WTC11 (cell line): Measurements from ENCODE around the gene PHLDB2. TPM values are rescaled to one million over a fixed set of nuclear protein-coding genes. Genes with fewer than 3 reads are reported as not detected.

Experiments
- ATAC-seq: fragments of 200-7000 bp; cut with Tn5 transposase; 2 replicates; pipeline ENCODE4 v1.10.0; 2021; ENCODE audit warnings: mild to moderate bottlenecking, moderate library complexity
- CTCF ChIA-PET: fragments of 300-600 bp; sonication (Branson Sonifier 250); formaldehyde crosslinking; loops from one replicate; lab custom pipeline; 2021; ENCODE audit warnings: antibody characterized with exemption; lab: Charles Lee
- POLR2A ChIA-PET: fragments of 350-600 bp; sonication (Branson Sonifier 250); formaldehyde crosslinking; loops from one replicate; lab custom pipeline; 2021; ENCODE audit warnings: antibody characterized with exemption; lab: Charles Lee
- DNase-seq: peaks from one replicate; pipeline ENCODE4 v3.0.0; 2021; ENCODE audit warnings: low spot score
- H3K27ac Mint-ChIP-seq: 2 replicates; pipeline ENCODE4 v1.8.0; 2021; ENCODE audit warnings: mixed read lengths
- H3K27me3 Mint-ChIP-seq: 2 replicates; pipeline ENCODE4 v1.8.0; 2021; ENCODE audit warnings: low read depth, mild to moderate bottlenecking, moderate library complexity, mixed read lengths
- H3K36me3 Mint-ChIP-seq: 2 replicates; pipeline ENCODE4 v1.8.0; 2021; ENCODE audit warnings: mixed read lengths
- H3K4me1 Mint-ChIP-seq: 2 replicates; pipeline ENCODE4 v1.8.0; 2022; ENCODE audit warnings: mixed read lengths
- H3K4me3 Mint-ChIP-seq: 2 replicates; pipeline ENCODE4 v1.8.0; 2021; ENCODE audit warnings: mild to moderate bottlenecking, moderate library complexity, mixed read lengths
- H3K9me3 Mint-ChIP-seq: 2 replicates; pipeline ENCODE4 v1.8.0; 2021; ENCODE audit warnings: mixed read lengths
- ATF6 ChIP-seq: sonication (generic); formaldehyde crosslinking; IDR thresholded peaks from 2 replicates; pipeline ENCODE4 v1.8.1; 2023; ENCODE audit warnings: mild to moderate bottlenecking, missing genetic modification reagents
- CREB1 ChIP-seq: sonication (generic); formaldehyde crosslinking; IDR thresholded peaks from 2 replicates; pipeline ENCODE4 v1.8.0; 2023; ENCODE audit warnings: mild to moderate bottlenecking, missing genetic modification reagents
- E2F1 ChIP-seq: sonication (generic); formaldehyde crosslinking; IDR thresholded peaks from 2 replicates; pipeline ENCODE4 v1.8.0; 2022; ENCODE audit warnings: mild to moderate bottlenecking, missing genetic modification reagents
- ELF4 ChIP-seq: sonication (generic); formaldehyde crosslinking; IDR thresholded peaks from 2 replicates; pipeline ENCODE4 v1.8.1; 2022; ENCODE audit warnings: low read depth, mild to moderate bottlenecking, moderate library complexity, missing genetic modification reagents
- ETV6 ChIP-seq: sonication (generic); formaldehyde crosslinking; IDR thresholded peaks from 2 replicates; pipeline ENCODE4 v1.8.1; 2022; ENCODE audit warnings: mild to moderate bottlenecking, missing genetic modification reagents
- FOXP4 ChIP-seq: sonication (generic); formaldehyde crosslinking; IDR thresholded peaks from 2 replicates; pipeline ENCODE4 v1.8.0; 2022; ENCODE audit warnings: mild to moderate bottlenecking, missing genetic modification reagents
- GTF2I ChIP-seq: fragments of 250-450 bp; sonication (Bioruptor Pico); conservative IDR thresholded peaks from 2 replicates; pipeline ENCODE4 v1.4.0; 2021; ENCODE audit warnings: mild to moderate bottlenecking
- HMGA2 ChIP-seq: fragments of 250-450 bp; sonication (Bioruptor Pico); IDR thresholded peaks from 2 replicates; pipeline ENCODE4 v1.4.0; 2021; ENCODE audit warnings: mild to moderate bottlenecking, moderate library complexity
- IRF1 ChIP-seq: sonication (generic); formaldehyde crosslinking; IDR thresholded peaks from 2 replicates; pipeline ENCODE4 v1.8.0; 2023; ENCODE audit warnings: missing genetic modification reagents
- MAX ChIP-seq: sonication (generic); formaldehyde crosslinking; IDR thresholded peaks from 2 replicates; pipeline ENCODE4 v1.8.0; 2022; ENCODE audit warnings: mild to moderate bottlenecking, missing genetic modification reagents
- MXD4 ChIP-seq: fragments of 250-450 bp; sonication (Bioruptor Pico); IDR thresholded peaks from 2 replicates; pipeline ENCODE4 v1.8.0; 2021; ENCODE audit warnings: mild to moderate bottlenecking, moderate library complexity, borderline replicate concordance
- NFE2L1 ChIP-seq: sonication (generic); formaldehyde crosslinking; IDR thresholded peaks from 2 replicates; pipeline ENCODE4 v1.8.1; 2023; ENCODE audit warnings: missing genetic modification reagents
- NR1H2 ChIP-seq: sonication (generic); formaldehyde crosslinking; IDR thresholded peaks from 2 replicates; pipeline ENCODE4 v1.9.0; 2021; ENCODE audit warnings: mild to moderate bottlenecking, moderate library complexity, missing genetic modification reagents
- NR3C1 ChIP-seq: sonication (generic); formaldehyde crosslinking; conservative IDR thresholded peaks from 2 replicates; pipeline ENCODE4 v1.8.1; 2023; ENCODE audit warnings: low read depth, mild to moderate bottlenecking, missing genetic modification reagents
- SMAD4 ChIP-seq: sonication (generic); formaldehyde crosslinking; IDR thresholded peaks from 2 replicates; pipeline ENCODE4 v1.8.0; 2022; ENCODE audit warnings: mild to moderate bottlenecking, missing genetic modification reagents
- USF1 ChIP-seq: sonication (generic); formaldehyde crosslinking; IDR thresholded peaks from 2 replicates; pipeline ENCODE4 v1.8.0; 2022; ENCODE audit warnings: mild to moderate bottlenecking, missing genetic modification reagents
- USF2 ChIP-seq: sonication (generic); formaldehyde crosslinking; IDR thresholded peaks from 2 replicates; pipeline ENCODE4 v1.8.1; 2023; ENCODE audit warnings: mild to moderate bottlenecking, missing genetic modification reagents, moderate library complexity
- ZBTB43 ChIP-seq: sonication (generic); formaldehyde crosslinking; IDR thresholded peaks from 2 replicates; pipeline ENCODE4 v1.8.1; 2023; ENCODE audit warnings: mild to moderate bottlenecking, missing genetic modification reagents
- ZNF138 ChIP-seq: sonication (generic); formaldehyde crosslinking; conservative IDR thresholded peaks from 2 replicates; pipeline ENCODE4 v1.8.1; 2022; ENCODE audit warnings: mild to moderate bottlenecking, moderate library complexity, missing genetic modification reagents
- ZNF219 ChIP-seq: sonication (generic); formaldehyde crosslinking; IDR thresholded peaks from 2 replicates; pipeline ENCODE4 v1.8.0; 2023; ENCODE audit warnings: missing genetic modification reagents, mild to moderate bottlenecking, borderline replicate concordance
- ZNF232 ChIP-seq: sonication (generic); formaldehyde crosslinking; IDR thresholded peaks from 2 replicates; pipeline ENCODE4 v1.8.0; 2022; ENCODE audit warnings: mild to moderate bottlenecking, missing genetic modification reagents
- ZNF317 ChIP-seq: sonication (generic); formaldehyde crosslinking; IDR thresholded peaks from 2 replicates; pipeline ENCODE4 v1.8.1; 2023; ENCODE audit warnings: low read depth, mild to moderate bottlenecking, moderate library complexity, missing genetic modification reagents, borderline replicate concordance
- ZNF396 ChIP-seq: fragments of 250-450 bp; sonication (Bioruptor Pico); IDR thresholded peaks from 2 replicates; pipeline ENCODE4 v1.8.0; 2021; ENCODE audit warnings: mild to moderate bottlenecking, moderate library complexity, borderline replicate concordance
- ZNF423 ChIP-seq: fragments of 250-450 bp; sonication (Bioruptor Pico); IDR thresholded peaks from 2 replicates; pipeline ENCODE4 v2.1.2; 2022; ENCODE audit warnings: mild to moderate bottlenecking, moderate library complexity
- ZNF671 ChIP-seq: fragments of 250-450 bp; sonication (Bioruptor Pico); IDR thresholded peaks from 2 replicates; pipeline ENCODE4 v1.8.0; 2021; ENCODE audit warnings: mild to moderate bottlenecking
- total RNA-seq: library from RNA; stranded (reverse); gene quantifications from 3 replicates; pipeline ENCODE4 v1.2.3, GENCODE V29; 2021

PHLDB2 gene
- total RNA-seq, 1 experiment from 2014 or later = 40.3 TPM

- POLR2A ChIA-PET = no interaction called here
- Mint-ChIP-seq H3K4me3 (no peak overlapping the region), H3K4me1 (peaks cover 4% of the 10 kb centered on the region), H3K27me3 (peaks cover 14% of the 10 kb centered on the region), H3K27ac (no peak overlapping the region), H3K9me3 (no peaks in the 10 kb centered on the region), H3K36me3 (peaks cover 9% of the 10 kb centered on the region)
- CTCF ChIA-PET = interaction anchor here (0.8 to 8.7 kb wide), 3 partner anchors 21 to 277 kb away, joined by 3 to 150 read pairs (median 14); no protein-coding TSS in a partner anchor
- ATAC-seq (no peak), DNase-seq (no peak)
- TF ChIP-seq ZNF232 (CRISPR knock-in tag) (no peak), ZBTB43 (CRISPR knock-in tag) (no peak), HMGA2 (no peak), IRF1 (CRISPR knock-in tag) (no peak), ZNF138 (no peak), NFE2L1 (CRISPR knock-in tag) (no peak), FOXP4 (CRISPR knock-in tag) (no peak), ELF4 (CRISPR knock-in tag) (no peak), USF1 (CRISPR knock-in tag) (no peak), ETV6 (CRISPR knock-in tag) (no peak), USF2 (CRISPR knock-in tag) (no peak), ZNF317 (CRISPR knock-in tag) (no peak), E2F1 (CRISPR knock-in tag) (no peak), SMAD4 (no peak), MXD4 (CRISPR knock-in tag) (no peak), NR3C1 (CRISPR knock-in tag) (no peak), ZNF671 (CRISPR knock-in tag) (no peak)
These were observed 134.0 kb downstream of the PHLDB2 start for GRCh38 chr3:111993038-111993437.

- H3K36me3 Mint-ChIP-seq = no peaks in the 10 kb centered on the region
- H3K4me3 Mint-ChIP-seq = peak within 1 kb of the TSS; percentile 90
- ChIA-PET POLR2A (interaction anchor here (1.2 to 2.2 kb wide), 4 partner anchors 9 to 20 kb away, joined by 4 to 7 read pairs (median 6); partner anchors contain the start of gene ABHD10), CTCF (interaction anchor here (0.8 to 5.0 kb wide), 8 partner anchors 10 to 330 kb away, joined by 3 to 95 read pairs (median 4); partner anchors contain the start of gene ABHD10)
- H3K27me3 Mint-ChIP-seq = peaks cover 64% of the 10 kb centered on the region
- ATAC-seq (peak; percentile 86), DNase-seq (peak; percentile 54)
- H3K4me1 Mint-ChIP-seq = peaks cover 22% of the 10 kb centered on the region
- no peak within 1 kb of the TSS for H3K27ac Mint-ChIP-seq
- H3K9me3 Mint-ChIP-seq = no peaks in the 10 kb centered on the region
- no peak for TF ChIP-seq CREB1 (CRISPR knock-in tag)
- no peak for TF ChIP-seq ZNF396 (CRISPR knock-in tag)
- TF ChIP-seq ZNF317 (CRISPR knock-in tag) = peak; percentile 72
- TF ChIP-seq ZNF219 (CRISPR knock-in tag) = no peak
- no peak for TF ChIP-seq ZNF423 (CRISPR knock-in tag)
- no peak for TF ChIP-seq GTF2I (CRISPR knock-in tag)
- no peak for TF ChIP-seq NR3C1 (CRISPR knock-in tag)
- TF ChIP-seq ATF6 (CRISPR knock-in tag) = no peak
- TF ChIP-seq NR1H2 (CRISPR knock-in tag) = no peak
- peak; percentile 33; the same call in 1 of the 2 replicates for TF ChIP-seq MAX
These were observed 139.8 kb downstream of the PHLDB2 start, which contains the start of gene TAGLN3 for GRCh38 chr3:111998636-111999483. TAGLN3 (plus strand) TSS chr3:111998922; CDS start chr3:111999423, 501 bp downstream.
